Suppressor macrophage treated with lipopolysaccharide for 4 hours (primary cell): ENCODE measurements around the gene LPCAT1.

Experiments
- DNase-seq: peaks from one replicate; pipeline ENCODE4 v3.0.0-alpha.2; 2020

Gene LPCAT1

DNA sequence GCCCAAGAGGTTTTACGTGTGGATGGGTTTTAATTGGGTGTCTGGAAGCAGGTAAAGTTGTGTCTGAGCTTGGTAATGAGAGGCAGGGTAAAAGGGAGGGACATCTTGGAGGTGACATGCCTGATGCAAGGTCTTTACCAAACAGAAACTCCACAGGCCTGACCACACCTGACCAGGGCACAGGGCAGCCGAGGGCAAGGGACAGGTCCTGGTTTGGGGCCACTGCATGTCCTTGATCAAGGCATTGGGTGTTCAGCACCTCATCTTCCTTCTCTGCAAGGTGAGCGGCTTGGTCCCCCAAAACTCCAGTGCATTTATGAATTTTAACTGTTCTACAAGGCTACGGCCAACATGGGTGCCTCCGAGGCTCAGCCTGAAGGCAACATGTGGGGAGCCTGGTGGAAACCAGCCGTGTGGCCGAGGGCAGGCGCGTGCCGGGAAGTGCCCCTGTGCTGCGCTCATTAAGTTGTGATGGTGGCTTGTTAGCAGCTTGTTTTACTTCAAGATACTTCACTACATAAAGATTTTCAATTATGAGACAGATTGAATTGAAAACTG is 30.7 kb upstream of the LPCAT1 start:
- DNase-seq, result no peak

DNA sequence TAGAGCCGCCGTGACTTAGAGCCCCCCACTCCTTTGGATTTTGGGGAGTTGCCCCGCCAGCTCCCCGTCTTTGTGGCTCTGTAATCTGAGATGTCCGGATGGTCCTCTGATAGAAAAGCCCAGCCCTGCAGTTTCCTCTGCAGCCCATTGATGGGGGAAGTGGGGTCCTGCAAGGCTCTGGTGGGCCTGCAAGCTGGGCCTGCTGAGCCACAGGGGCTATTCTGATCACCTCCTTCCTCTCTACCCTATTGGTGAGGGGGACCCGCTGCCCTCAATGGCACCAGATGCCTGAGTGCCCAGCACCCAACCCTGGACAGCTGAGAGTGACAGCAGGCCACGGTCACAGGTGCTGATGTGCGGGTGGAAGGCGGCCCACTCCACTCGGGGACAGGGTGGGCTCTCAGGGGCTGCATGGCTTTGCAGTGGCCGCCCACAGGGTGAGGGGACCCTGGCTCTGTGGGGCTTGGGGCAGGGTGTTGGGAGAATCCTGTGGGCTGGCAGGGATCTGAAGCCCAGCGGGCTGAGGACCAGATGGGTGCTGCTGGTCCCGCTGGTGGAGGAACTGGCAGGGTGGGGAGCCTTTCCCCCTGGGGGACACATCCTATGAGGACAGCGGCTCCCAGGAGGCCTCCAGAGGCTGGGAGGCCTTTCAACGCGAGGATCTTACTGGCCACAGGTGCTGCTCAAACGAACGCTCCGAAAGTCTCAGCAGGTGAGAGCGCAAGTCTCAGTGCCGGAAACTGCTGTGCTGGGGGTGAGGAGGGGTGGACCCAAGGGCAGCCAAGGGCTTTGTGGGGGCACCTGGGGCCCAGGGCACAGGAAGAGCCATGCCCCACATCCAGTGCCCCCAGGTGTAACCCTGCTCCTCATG is 30.0 kb upstream of the LPCAT1 start:
- no peak for DNase-seq

- DNase-seq, result no peak
These were observed 28.9 kb upstream of the LPCAT1 start for GRCh38 chr5:1552521-1553255.

DNA sequence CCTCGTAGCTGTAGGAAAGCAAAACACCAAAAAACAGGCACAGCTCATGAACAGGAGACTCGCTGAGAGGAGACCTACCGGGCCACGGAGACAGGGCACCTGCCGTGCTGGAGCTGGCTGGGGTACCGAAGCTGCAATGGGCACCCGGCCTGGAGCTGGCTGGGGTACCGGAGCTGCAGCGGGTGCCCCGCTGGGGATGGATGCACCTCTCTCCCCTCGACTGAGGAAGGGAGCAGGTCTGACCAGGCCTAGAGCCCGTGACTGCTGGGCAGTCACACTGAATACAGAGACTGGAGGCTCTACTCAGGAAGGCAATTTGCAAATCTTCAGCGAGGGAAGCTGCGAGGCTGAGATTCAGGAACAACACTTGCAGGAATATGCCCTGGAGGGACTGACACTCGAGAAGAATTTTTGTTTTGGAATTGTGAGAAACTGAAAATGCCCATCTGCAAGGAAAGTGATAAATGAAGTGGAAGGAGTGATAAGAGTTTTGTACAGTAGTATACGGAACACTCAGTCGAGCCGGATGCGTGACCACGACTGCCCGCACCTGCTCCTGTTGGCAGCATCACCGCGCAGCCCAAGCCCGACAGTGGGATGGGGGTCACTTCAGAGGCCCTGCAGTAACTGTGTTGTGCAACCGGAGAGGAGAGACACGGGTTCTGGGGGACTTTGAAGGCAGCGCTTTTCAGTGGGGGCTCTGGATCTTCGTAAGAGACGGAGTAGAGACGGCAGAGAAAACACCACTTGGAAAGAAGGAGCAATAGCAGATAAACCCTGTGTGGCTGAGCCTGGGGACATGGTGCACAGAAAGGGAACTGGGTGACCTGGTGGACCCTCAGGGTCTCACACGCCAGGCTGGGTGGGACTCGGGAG is 27.9 kb upstream of the LPCAT1 start:
- DNase-seq, result no peak

GRCh38 chr5:1550287-1551076 is 26.7 kb upstream of the LPCAT1 start:
- DNase-seq, result no peak

GRCh38 chr5:1549475-1550030 is 25.8 kb upstream of the LPCAT1 start:
- no peak for DNase-seq

DNA sequence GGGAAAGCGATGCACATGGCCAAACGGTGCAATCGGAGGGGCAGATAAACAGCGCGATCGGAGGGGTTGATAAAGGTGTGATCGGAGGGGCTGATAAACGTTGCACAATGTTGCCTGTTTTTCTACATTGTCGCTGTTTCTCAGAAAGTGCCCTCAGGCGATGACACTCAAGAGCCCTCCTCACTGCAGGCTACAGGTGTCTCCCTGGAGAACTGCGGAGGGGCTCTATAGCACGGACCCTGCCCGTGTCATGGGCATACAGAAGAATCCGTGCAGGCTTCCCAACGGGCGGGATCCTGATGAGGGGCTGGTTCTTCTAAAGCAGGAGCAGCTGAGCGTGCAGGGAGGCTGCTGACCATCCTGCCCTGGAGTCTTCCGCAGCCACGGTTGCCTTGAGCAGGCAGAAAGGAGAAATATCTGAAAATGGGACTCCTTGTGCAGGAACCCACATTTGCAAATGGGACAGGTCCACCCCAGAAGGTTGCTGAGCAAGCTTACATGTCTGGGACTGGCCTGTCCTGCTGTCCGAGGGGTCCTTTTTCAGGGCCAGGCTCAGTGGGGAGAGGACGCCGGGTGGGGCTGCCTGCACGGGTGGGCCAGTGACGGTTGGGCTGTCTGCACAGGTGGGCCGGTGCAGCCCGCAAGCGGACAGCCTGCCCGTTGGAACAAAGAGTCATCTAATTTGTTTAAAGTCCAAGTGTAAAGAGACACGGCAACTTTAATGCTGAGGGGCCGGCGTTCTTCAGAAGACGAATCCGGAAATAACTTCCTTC is 25.1 kb upstream of the LPCAT1 start:
- no peak for DNase-seq

- DNase-seq, result no peak
These were observed 23.9 kb upstream of the LPCAT1 start for GRCh38 chr5:1547655-1548054.

DNA sequence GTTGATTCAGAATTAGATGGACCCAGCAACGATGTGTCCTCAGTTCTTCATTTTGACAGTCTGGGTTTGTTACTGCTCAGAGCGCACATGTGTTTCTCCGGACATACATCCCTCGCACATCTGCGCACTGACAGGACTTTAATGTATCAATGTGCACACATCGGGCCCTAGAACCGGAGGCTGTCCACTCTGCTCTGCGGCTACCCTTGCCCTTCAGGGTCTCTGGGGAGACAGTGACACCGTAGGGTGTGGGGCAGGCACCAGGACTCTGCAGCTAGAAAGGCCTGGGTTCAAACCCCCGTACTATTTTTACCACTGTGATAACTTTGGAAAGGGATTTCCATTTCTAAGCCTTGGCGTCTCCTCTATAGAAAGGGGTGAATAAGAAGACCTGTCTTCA is 23.5 kb upstream of the LPCAT1 start:
- no peak for DNase-seq

GRCh38 chr5:1546556-1546955 is 22.8 kb upstream of the LPCAT1 start:
- DNase-seq, result no peak

DNA sequence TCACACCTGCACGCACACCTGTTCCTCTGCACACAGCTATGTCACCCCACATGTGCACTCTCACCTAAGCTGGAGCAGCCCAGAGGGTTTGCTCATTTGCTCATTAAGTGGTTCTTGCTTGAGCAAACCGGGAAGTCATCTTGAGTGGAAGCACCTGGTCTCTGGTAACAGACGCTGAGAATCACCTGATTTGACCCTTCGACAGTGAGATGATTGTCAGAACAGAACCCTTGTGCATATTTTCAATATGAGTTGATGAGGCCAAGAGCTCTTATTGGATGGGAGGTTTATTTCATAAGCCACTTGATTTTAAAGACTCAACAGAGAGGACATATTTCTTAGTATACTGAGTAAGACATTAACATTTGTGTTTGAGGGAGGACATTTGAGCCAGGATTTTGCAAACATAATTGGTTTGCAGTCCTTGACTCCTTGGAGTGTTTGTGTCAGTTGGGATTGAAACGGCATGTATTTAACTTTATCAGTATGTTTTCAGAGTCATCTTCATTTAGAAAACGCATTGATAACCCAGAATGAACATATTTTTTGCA is 22.1 kb upstream of the LPCAT1 start:
- no peak for DNase-seq

- no peak for DNase-seq
These were observed 21.5 kb upstream of the LPCAT1 start for GRCh38 chr5:1545126-1545804.

GRCh38 chr5:1544294-1544961 is 20.7 kb upstream of the LPCAT1 start:
- DNase-seq, result no peak

- no peak for DNase-seq
These were observed 19.9 kb upstream of the LPCAT1 start for GRCh38 chr5:1543398-1544293.

- no peak for DNase-seq
These were observed 19.0 kb upstream of the LPCAT1 start for GRCh38 chr5:1542781-1543180.

- DNase-seq, result no peak
These were observed 18.1 kb upstream of the LPCAT1 start for GRCh38 chr5:1541702-1542400.

DNA sequence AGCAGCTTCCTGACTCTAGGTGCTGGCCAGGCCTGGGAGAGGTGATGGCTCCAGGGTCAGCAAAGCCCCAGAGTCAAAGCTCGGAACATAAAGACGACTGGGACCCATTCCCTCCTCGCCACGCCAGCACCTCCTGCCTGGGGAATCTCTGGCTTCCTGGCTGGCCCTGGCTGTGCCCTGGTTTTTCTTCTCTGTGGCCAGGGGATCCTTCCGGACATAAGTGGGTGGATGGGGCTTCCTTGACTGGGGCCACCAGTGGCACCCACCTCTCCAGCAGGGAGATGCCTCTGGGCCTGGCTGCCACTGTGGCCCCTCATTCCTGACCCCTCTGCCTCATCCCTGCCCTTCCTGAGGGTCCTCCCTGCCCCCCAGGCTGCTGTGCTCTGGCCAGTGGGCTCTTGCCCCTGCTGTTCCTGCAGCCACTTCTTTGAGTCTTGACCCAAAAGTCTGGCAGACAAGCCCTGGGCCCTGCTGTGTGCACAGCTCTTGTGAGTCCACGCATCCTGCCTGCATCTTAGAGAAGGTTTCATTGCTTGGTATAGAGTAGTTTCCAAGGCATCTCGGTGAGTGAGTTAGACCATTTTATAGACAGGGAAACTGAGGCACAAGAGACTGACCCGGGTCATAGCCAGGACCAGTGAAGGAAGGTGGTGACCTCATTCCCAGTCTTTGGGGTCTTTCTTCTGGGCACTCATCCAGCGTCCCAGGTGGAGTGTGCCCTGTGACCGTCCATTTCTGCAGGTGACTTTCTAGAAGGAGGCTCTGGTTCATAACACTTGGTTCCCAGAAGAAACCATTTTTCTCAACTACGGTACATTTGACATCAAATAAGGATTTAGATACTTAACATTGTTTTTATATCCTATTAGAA is 17.3 kb upstream of the LPCAT1 start:
- DNase-seq, result no peak
